Parathyroid adenoma (tissue), 2 donors: Measurements from ENCODE around the gene CHD9NB.

Experiments used
- H2AFZ ChIP-seq: fragments of 300-600 bp; sonication (generic); one replicate; pipeline ENCODE4 v1.7.0; 2017; ENCODE audit warnings: antibody characterized with exemption, mild to moderate bottlenecking
- H3K27ac ChIP-seq: fragments of 300-600 bp; sonication (generic); one replicate; pipeline ENCODE4 v1.7.0; 2017
- H3K27me3 ChIP-seq: fragments of 300-600 bp; sonication (generic); one replicate; pipeline ENCODE4 v1.7.0; 2017; ENCODE audit warnings: low read length; ENCODE audit not compliant: control insufficient read depth, insufficient read depth
- H3K36me3 ChIP-seq: fragments of 300-600 bp; sonication (generic); one replicate; pipeline ENCODE4 v1.7.0; 2017; ENCODE audit warnings: low read length; ENCODE audit not compliant: control insufficient read depth, insufficient read depth
- H3K4me1 ChIP-seq: fragments of 300-600 bp; sonication (generic); one replicate; pipeline ENCODE4 v1.7.0; 2017; ENCODE audit warnings: control low read depth
- H3K4me2 ChIP-seq: fragments of 300-600 bp; sonication (generic); one replicate; pipeline ENCODE4 v1.7.0; 2017; ENCODE audit warnings: low read length
- H3K4me3 ChIP-seq: fragments of 300-600 bp; sonication (generic); one replicate; pipeline ENCODE4 v1.7.0; 2017; ENCODE audit warnings: low read depth, low read length
- H3K79me2 ChIP-seq: fragments of 300-600 bp; sonication (generic); one replicate; pipeline ENCODE4 v1.7.0; 2017; ENCODE audit warnings: control low read depth
- H3K9ac ChIP-seq: fragments of 300-600 bp; sonication (generic); one replicate; pipeline ENCODE4 v1.7.0; 2017; ENCODE audit warnings: mild to moderate bottlenecking
- H3K9me3 ChIP-seq: fragments of 300-600 bp; sonication (generic); one replicate; pipeline ENCODE4 v1.7.0; 2017; ENCODE audit warnings: low read length; ENCODE audit not compliant: control insufficient read depth
- TF ChIP-seq, protein P1 (sequence below): fragments of 300-600 bp; sonication (generic); IDR thresholded peaks from one replicate; pipeline ENCODE4 v1.7.0; 2017; ENCODE audit warnings: antibody characterized with exemption, mild to moderate bottlenecking
- donor health status: primary hyperparathyroidism.

CHD9NB gene

DNA sequence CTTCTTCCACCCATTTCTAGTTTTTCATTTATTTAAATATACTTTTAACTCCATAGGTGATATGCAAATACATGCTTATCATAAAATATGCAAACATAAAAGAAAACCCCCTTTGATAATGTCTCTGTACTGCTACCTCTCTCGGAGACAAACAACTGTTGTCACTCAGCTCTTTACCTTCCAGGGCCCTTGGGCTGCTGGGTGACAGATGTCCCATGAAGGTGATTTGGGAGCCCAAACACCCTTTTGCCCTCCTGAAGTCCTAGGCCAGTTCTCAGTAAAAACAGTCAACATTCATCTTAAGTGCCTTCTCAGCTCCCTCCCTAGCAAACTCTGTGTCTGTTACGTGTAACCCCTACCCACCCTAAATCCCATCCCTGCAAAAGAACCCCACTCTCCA lies 39.6 kb upstream of the CHD9NB start:
- Histone ChIP-seq H3K36me3 (no peaks in the 10 kb centered on the region), H3K9ac (no peak overlapping the region), H3K27me3 (no peaks in the 10 kb centered on the region), H3K4me2 (no peak overlapping the region), H3K4me1 (peaks cover 23% of the 10 kb centered on the region), H2AFZ (no peak overlapping the region), H3K27ac (no peak overlapping the region), H3K79me2 (peaks cover 18% of the 10 kb centered on the region), H3K4me3 (no peak overlapping the region), H3K9me3 (no peaks in the 10 kb centered on the region)
- TF ChIP-seq, protein P1, sequence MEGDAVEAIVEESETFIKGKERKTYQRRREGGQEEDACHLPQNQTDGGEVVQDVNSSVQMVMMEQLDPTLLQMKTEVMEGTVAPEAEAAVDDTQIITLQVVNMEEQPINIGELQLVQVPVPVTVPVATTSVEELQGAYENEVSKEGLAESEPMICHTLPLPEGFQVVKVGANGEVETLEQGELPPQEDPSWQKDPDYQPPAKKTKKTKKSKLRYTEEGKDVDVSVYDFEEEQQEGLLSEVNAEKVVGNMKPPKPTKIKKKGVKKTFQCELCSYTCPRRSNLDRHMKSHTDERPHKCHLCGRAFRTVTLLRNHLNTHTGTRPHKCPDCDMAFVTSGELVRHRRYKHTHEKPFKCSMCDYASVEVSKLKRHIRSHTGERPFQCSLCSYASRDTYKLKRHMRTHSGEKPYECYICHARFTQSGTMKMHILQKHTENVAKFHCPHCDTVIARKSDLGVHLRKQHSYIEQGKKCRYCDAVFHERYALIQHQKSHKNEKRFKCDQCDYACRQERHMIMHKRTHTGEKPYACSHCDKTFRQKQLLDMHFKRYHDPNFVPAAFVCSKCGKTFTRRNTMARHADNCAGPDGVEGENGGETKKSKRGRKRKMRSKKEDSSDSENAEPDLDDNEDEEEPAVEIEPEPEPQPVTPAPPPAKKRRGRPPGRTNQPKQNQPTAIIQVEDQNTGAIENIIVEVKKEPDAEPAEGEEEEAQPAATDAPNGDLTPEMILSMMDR: no peak

DNA sequence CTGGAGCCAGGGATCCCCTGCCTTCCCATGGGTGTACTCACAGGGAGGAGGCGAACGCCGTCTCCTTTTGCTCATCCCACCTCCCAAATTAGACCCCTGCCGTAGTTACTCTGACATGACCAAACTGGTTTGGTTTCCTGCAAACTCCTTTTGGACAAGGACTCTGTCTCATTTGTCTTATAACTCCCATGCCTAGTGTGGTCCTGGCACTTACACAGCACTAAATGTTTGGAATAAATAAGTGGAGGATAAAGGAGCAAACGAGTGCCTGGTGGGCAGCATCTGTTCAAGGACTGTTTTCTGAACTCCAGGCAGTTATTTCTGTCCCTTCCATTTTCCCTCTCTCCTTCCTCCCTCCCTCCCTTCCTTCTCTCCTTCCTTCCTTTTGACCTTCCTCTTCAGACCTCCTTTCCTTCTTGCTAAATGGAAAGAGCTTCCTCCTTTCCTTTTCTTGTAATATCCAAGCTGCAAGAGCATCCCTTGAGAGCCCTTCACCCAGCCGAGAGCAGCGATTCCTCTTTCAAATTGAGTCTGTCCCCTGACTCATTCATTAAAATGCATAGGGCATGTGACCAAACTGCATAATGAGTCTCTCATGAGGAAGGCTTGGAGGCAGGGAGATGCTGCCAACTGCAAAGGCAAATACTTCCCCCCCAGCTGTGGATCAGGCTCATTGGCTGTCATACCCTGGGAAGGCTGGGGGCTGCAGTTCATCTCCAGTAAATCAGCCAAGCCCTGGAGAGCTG lies 38.9 kb upstream of the CHD9NB start:
- Histone ChIP-seq H3K79me2 (peaks cover 21% of the 10 kb centered on the region), H2AFZ (no peak overlapping the region), H3K27ac (peak overlapping the region; percentile 63), H3K36me3 (no peaks in the 10 kb centered on the region), H3K4me1 (peaks cover 23% of the 10 kb centered on the region), H3K4me3 (no peak overlapping the region), H3K27me3 (no peaks in the 10 kb centered on the region), H3K4me2 (no peak overlapping the region), H3K9me3 (no peaks in the 10 kb centered on the region), H3K9ac (no peak overlapping the region)
- TF ChIP-seq, protein P1: no peak

DNA sequence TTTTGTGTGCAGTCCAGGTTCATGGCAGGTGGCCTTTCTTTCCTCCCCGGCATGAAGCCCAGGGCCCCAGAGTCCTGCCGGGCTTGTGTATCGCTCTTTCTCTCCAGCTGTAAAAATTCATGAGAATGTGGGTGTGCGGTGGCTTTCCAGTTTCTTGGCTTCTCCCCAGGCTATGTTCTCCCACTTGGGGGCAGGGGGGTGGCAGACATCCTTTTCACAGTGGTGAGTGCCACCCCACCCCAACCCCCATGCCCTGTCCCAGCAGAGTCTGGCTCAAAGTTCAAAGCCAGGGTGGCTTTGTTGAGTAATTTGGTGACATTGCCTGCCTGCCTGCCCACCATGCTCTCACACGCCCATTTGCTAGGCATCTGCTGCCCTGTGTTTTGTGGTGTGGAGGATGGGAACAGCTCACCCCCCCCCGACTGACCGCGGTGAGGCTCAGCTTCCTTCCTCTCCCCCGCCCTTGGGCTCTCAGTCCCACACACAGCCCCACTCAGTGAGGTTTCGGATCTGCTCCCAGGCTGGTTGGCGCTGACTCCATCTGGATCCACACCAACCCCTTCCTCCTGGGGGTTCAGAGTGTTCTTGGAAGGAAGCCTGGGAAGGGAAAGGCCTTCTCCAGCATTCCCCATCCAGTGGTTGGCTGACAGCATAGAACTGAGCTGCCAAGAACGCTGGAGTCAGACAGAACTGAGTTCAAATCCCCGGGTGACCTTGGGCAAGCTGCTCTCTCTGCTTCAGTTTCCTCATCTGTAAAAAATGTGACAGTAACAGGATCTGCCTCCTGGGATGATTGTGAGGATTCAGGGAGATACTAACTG lies 38.1 kb upstream of the CHD9NB start:
- no peaks in the 10 kb centered on the region for H3K9me3 ChIP-seq
- peaks cover 23% of the 10 kb centered on the region for H3K4me1 ChIP-seq
- TF ChIP-seq, protein P1: no peak
- no peaks in the 10 kb centered on the region for H3K36me3 ChIP-seq
- peak overlapping the region; percentile 63 for H3K27ac ChIP-seq
- no peak overlapping the region for H2AFZ ChIP-seq
- no peak overlapping the region for H3K9ac ChIP-seq
- H3K79me2 ChIP-seq: peaks cover 19% of the 10 kb centered on the region
- no peaks in the 10 kb centered on the region for H3K27me3 ChIP-seq
- no peak overlapping the region for H3K4me3 ChIP-seq
- H3K4me2 ChIP-seq: peak overlapping the region; percentile 13

DNA sequence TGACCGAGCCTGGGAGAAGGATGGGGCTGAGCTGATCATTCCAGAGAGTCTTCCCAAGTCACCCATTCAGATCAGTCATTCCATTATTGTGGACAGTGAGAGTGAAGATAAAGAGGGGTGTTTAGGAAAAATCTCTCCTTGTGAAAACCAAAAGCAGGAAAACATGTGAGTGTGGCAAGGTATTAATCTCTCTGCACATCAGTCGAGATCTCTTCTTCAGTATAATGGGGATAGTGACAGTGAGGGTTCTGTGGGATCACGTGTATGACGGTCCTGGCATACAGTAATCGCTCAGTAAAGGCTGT lies 37.5 kb upstream of the CHD9NB start:
- Histone ChIP-seq H3K4me3 (no peak overlapping the region), H2AFZ (no peak overlapping the region), H3K36me3 (no peaks in the 10 kb centered on the region), H3K27ac (peak overlapping the region; percentile 60), H3K9ac (peak overlapping the region; percentile 28), H3K4me2 (peak overlapping the region; percentile 13), H3K4me1 (peaks cover 23% of the 10 kb centered on the region), H3K9me3 (no peaks in the 10 kb centered on the region), H3K79me2 (peaks cover 22% of the 10 kb centered on the region), H3K27me3 (no peaks in the 10 kb centered on the region)
- TF ChIP-seq, protein P1: no peak
